Keratinocyte (primary cell): ENCODE measurements around the gene ZBTB20. TPM values are rescaled to one million over a fixed set of nuclear protein-coding genes. Genes with fewer than 3 reads are reported as not detected.

Experiments used
- DNase-seq: peaks from one replicate; pipeline ENCODE4 v3.0.0-alpha.2; 2011; ENCODE audit warnings: low read depth, missing footprints, low spot score
- FAIRE-seq: peaks from 2 replicates; lab custom pipeline; 2011; peaks lifted over from hg19 to GRCh38; lab: Jason Lieb, UNC
- H2AFZ ChIP-seq: 2 replicates; pipeline ENCODE4 v1.6.0; 2012; ENCODE audit warnings: low read length, control low read depth, inconsistent platforms; ENCODE audit not compliant: control insufficient read depth
- H3K27ac ChIP-seq: 2 replicates; pipeline ENCODE4 v1.5.1; 2011; ENCODE audit warnings: low read length; ENCODE audit not compliant: control insufficient read depth, insufficient read depth
- H3K27me3 ChIP-seq: 3 replicates; pipeline ENCODE4 v1.6.0; 2011; ENCODE audit warnings: low read length; ENCODE audit not compliant: control insufficient read depth, insufficient read depth; ENCODE audit errors: extremely low read depth
- H3K36me3 ChIP-seq, 2 experiments: 2 replicates in 1 of 2; 3 replicates in 1 of 2; pipeline ENCODE4 v1.5.1; 2011; ENCODE audit warnings: low read length in 2 of 2, mild to moderate bottlenecking in 1 of 2; ENCODE audit not compliant: control insufficient read depth in 2 of 2, insufficient read depth in 2 of 2; ENCODE audit errors: extremely low read depth in 1 of 2
- H3K4me1 ChIP-seq: 3 replicates; pipeline ENCODE4 v1.5.1; 2011; ENCODE audit warnings: low read length; ENCODE audit not compliant: control insufficient read depth, insufficient read depth; ENCODE audit errors: extremely low read depth
- H3K4me2 ChIP-seq: 3 replicates; pipeline ENCODE4 v1.6.0; 2011; ENCODE audit warnings: low read depth, low read length; ENCODE audit not compliant: control insufficient read depth, insufficient read depth; ENCODE audit errors: extremely low read depth
- H3K4me3 ChIP-seq, 3 experiments: fragments of 200-600 bp in 1 of 3; sonication (generic) in 1 of 3; 2 replicates in 2 of 3; 3 replicates in 1 of 3; pipeline ENCODE4 v1.5.1; 2011 to 2016; ENCODE audit warnings: low read length in 3 of 3, mild to moderate bottlenecking in 3 of 3, control low read depth in 2 of 3, inconsistent platforms in 1 of 3, low read depth in 1 of 3, mixed read lengths in 1 of 3, mixed run types in 1 of 3, moderate library complexity in 1 of 3; ENCODE audit not compliant: control insufficient read depth in 2 of 3, insufficient read depth in 2 of 3; ENCODE audit errors: extremely low read depth in 1 of 3
- H3K79me2 ChIP-seq: 2 replicates; pipeline ENCODE4 v1.6.0; 2012; ENCODE audit warnings: low read length; ENCODE audit not compliant: control insufficient read depth, insufficient read depth
- H3K9ac ChIP-seq: 3 replicates; pipeline ENCODE4 v1.6.0; 2011; ENCODE audit warnings: low read length; ENCODE audit not compliant: control insufficient read depth, insufficient read depth; ENCODE audit errors: extremely low read depth
- H3K9me1 ChIP-seq: 3 replicates; pipeline ENCODE4 v1.6.0; 2011; ENCODE audit warnings: low read length; ENCODE audit not compliant: control insufficient read depth, insufficient read depth; ENCODE audit errors: extremely low read depth
- H3K9me3 ChIP-seq: 2 replicates; pipeline ENCODE4 v1.5.1; 2012; ENCODE audit warnings: low read depth, low read length; ENCODE audit not compliant: control insufficient read depth
- H4K20me1 ChIP-seq: 3 replicates; pipeline ENCODE4 v1.6.0; 2011; ENCODE audit warnings: low read length; ENCODE audit not compliant: control insufficient read depth, insufficient read depth; ENCODE audit errors: extremely low read depth
- CTCF ChIP-seq, 3 experiments: IDR thresholded peaks in 1 of 3; conservative IDR thresholded peaks in 1 of 3; optimal IDR thresholded peaks in 1 of 3; 2 replicates in 2 of 3; 3 replicates in 1 of 3; pipeline versions ENCODE3 to v1.5.1; 2011; ENCODE audit warnings: low read length in 3 of 3, mild to moderate bottlenecking in 3 of 3, moderate library complexity in 2 of 3, control low read depth in 1 of 3, inconsistent platforms in 1 of 3; ENCODE audit not compliant: insufficient read depth in 2 of 3; ENCODE audit errors: extremely low read depth in 1 of 3
- EZH2 ChIP-seq: IDR thresholded peaks from one replicate; pipeline ENCODE4 v1.6.1; 2012; ENCODE audit warnings: inconsistent platforms, mild to moderate bottlenecking, low read length, moderate library complexity
- dilution Hi-C: fragments of 300-500 bp; cut with MboI; formaldehyde crosslinking; loops from one replicate; pipeline ENCODE4 v1.7.0; 2020; ENCODE audit warnings: low sequenced_read_pairs; ENCODE audit not compliant: extremely low pct_ligation_motif_present
- polyA plus RNA-seq, 5 experiments: library from polyadenylated mRNA; depleted of rRNA in 3 of 5; stranded (reverse) in 3 of 5; stranded (forward) in 1 of 5; unstranded in 1 of 5; fragments of >200 nt; gene quantifications; 1 replicate in 1 of 5; 2 replicates in 3 of 5; 3 replicates in 1 of 5; pipeline versions ENCODE4 v1.2.1 to v1.2.3, GENCODE V29; 2011 to 2012; ENCODE audit warnings: missing spikeins in 2 of 5, low read depth in 1 of 5, low replicate concordance in 1 of 5

Gene ZBTB20
- polyA plus RNA-seq, 1 donor (not counting 4 experiments of a cell fraction or from before 2014, with no cell fraction given) = 0.52 TPM

GRCh38 chr3:114858329-114858728, 288.8 kb downstream of the ZBTB20 start:
- H3K9me1 ChIP-seq = no peaks in the 10 kb centered on the region
- DNase-seq (no peak), FAIRE-seq (no peak)
- no peaks in the 10 kb centered on the region for H3K27me3 ChIP-seq
- dilution Hi-C loops = no loop called here
- no peak for TF ChIP-seq CTCF (optimal IDR thresholded peaks at IDR 0.05 in 1 of 3, IDR thresholded peaks at IDR 0.05 in 1 of 3, conservative IDR thresholded peaks at IDR 0.05 in 1 of 3; ENCODE audit: extremely low read depth in 1 of 3, insufficient read depth in 2 of 3, low read length in 3 of 3)
- no peak for TF ChIP-seq EZH2
- no peak overlapping the region for H2AFZ ChIP-seq
- H3K4me2 ChIP-seq = no peak overlapping the region
- no peaks in the 10 kb centered on the region for H3K79me2 ChIP-seq
- no peak overlapping the region for H3K4me3 ChIP-seq
- H3K9me3 ChIP-seq = no peaks in the 10 kb centered on the region
- H3K4me1 ChIP-seq = no peaks in the 10 kb centered on the region
- H3K27ac ChIP-seq = no peak overlapping the region
- H3K9ac ChIP-seq = no peak overlapping the region
- no peaks in the 10 kb centered on the region for H3K36me3 ChIP-seq
- H4K20me1 ChIP-seq = no peaks in the 10 kb centered on the region

GRCh38 chr3:114857299-114857701, 289.8 kb downstream of the ZBTB20 start:
- TF ChIP-seq EZH2 = no peak
- TF ChIP-seq CTCF (optimal IDR thresholded peaks at IDR 0.05 in 1 of 3, IDR thresholded peaks at IDR 0.05 in 1 of 3, conservative IDR thresholded peaks at IDR 0.05 in 1 of 3; ENCODE audit: extremely low read depth in 1 of 3, insufficient read depth in 2 of 3, low read length in 3 of 3) = no peak
- no peak overlapping the region for H2AFZ ChIP-seq
- DNase-seq (no peak), FAIRE-seq (no peak)
- no peaks in the 10 kb centered on the region for H3K9me3 ChIP-seq
- dilution Hi-C loops = no loop called here
- H4K20me1 ChIP-seq = no peaks in the 10 kb centered on the region
- no peaks in the 10 kb centered on the region for H3K36me3 ChIP-seq
- no peak overlapping the region for H3K4me2 ChIP-seq
- no peaks in the 10 kb centered on the region for H3K79me2 ChIP-seq
- no peaks in the 10 kb centered on the region for H3K27me3 ChIP-seq
- no peaks in the 10 kb centered on the region for H3K4me1 ChIP-seq
- no peak overlapping the region for H3K9ac ChIP-seq
- H3K4me3 ChIP-seq = no peak overlapping the region
- H3K27ac ChIP-seq = no peak overlapping the region
- H3K9me1 ChIP-seq = no peaks in the 10 kb centered on the region
